Sigmoid colon (tissue), 7 donors: ENCODE results near the gene JDP2. TPM values are rescaled to one million over a fixed set of nuclear protein-coding genes. Genes with fewer than 3 reads are reported as not detected.

ENCODE experiments used
- DNase-seq: peaks from one replicate; pipeline ENCODE4 v3.0.0-alpha.2; 2019
- H3K27ac ChIP-seq, 4 donors: fragments of 200-600 bp; sonication (generic); one replicate each; pipeline ENCODE4 v1.5.1; 2016 to 2019; ENCODE audit warnings: mild to moderate bottlenecking in 1 of 4
- H3K27me3 ChIP-seq, 3 donors: fragments of 200-600 bp; sonication (generic); one replicate each; pipeline ENCODE4 v1.5.1; 2019; ENCODE audit warnings: mild to moderate bottlenecking in 1 of 3
- H3K36me3 ChIP-seq, 4 donors: fragments of 200-600 bp; sonication (generic); one replicate each; pipeline ENCODE4 v1.5.1; 2016 to 2019
- H3K4me1 ChIP-seq, 4 donors: fragments of 200-600 bp; sonication (generic); one replicate each; pipeline ENCODE4 v1.5.1; 2017 to 2019
- H3K4me3 ChIP-seq, 4 donors: fragments of 200-600 bp; sonication (generic); one replicate each; pipeline ENCODE4 v1.5.1; 2017 to 2019; ENCODE audit warnings: mild to moderate bottlenecking in 2 of 4, moderate library complexity in 1 of 4
- H3K9me3 ChIP-seq, 4 donors: fragments of 200-600 bp in 3 of 4; sonication (generic) in 3 of 4; one replicate each; pipeline versions ENCODE4 v1.5.1 to v1.6.1; 2013 to 2019
- EP300 ChIP-seq, 4 donors: sonication (generic); formaldehyde crosslinking; IDR thresholded peaks; one replicate each; pipeline ENCODE4 v1.6.1; 2017; ENCODE audit warnings: antibody characterized with exemption in 4 of 4
- POLR2A ChIP-seq, 2 donors: fragments of 450-650 bp; IDR thresholded peaks; one replicate each; pipeline ENCODE4 v1.6.1; 2016; ENCODE audit warnings: antibody characterized with exemption in 2 of 2, mild to moderate bottlenecking in 2 of 2, moderate library complexity in 2 of 2
- POLR2AphosphoS5 ChIP-seq, 4 donors: sonication (generic); formaldehyde crosslinking; IDR thresholded peaks; one replicate each; pipeline ENCODE4 v1.6.1; 2017; ENCODE audit warnings: antibody characterized with exemption in 4 of 4
- WGBS, 2 donors: extraction: QIAGEN DNeasy Blood & Tissue Kit; methylation state at CpG; one replicate each; pipeline ENCODE4 v1.1.7; 2013; 5-methylcytosine and 5-hydroxymethylcytosine counted together
- intact Hi-C: fragments of 100-400 bp; cut with DNase I; formaldehyde crosslinking; loops from one replicate; pipeline ENCODE4 v1.15.1; 2023
- polyA plus RNA-seq, 3 donors: library from polyadenylated mRNA; stranded (reverse); fragments of 200-250 nt; gene quantifications; one replicate each; pipeline ENCODE4 v1.2.3, GENCODE V29; 2013
- total RNA-seq, 4 donors: library from RNA; depleted of rRNA; stranded (reverse); fragments of >200 nt; gene quantifications; one replicate each; pipeline ENCODE4 v1.1.0, GENCODE V29; 2016
- TF ChIP-seq, protein P1 (sequence below), 4 experiments: fragments of 450-650 bp in 3 of 4; fragments of 200-600 bp in 1 of 4; IDR thresholded peaks; one replicate each; pipeline ENCODE4 v1.5.1; 2016 to 2019; ENCODE audit warnings: antibody characterized with exemption in 4 of 4, mild to moderate bottlenecking in 3 of 4, moderate library complexity in 2 of 4
- donor health status: healthy with polysubstance abuse.
- donor health status: Bipolar disorder and iron deficiency.
- donor health status: healthy.

Gene JDP2
- total and polyA plus RNA-seq, 7 donors: 24.5 to 90.0 (median 54.9) TPM

DNA sequence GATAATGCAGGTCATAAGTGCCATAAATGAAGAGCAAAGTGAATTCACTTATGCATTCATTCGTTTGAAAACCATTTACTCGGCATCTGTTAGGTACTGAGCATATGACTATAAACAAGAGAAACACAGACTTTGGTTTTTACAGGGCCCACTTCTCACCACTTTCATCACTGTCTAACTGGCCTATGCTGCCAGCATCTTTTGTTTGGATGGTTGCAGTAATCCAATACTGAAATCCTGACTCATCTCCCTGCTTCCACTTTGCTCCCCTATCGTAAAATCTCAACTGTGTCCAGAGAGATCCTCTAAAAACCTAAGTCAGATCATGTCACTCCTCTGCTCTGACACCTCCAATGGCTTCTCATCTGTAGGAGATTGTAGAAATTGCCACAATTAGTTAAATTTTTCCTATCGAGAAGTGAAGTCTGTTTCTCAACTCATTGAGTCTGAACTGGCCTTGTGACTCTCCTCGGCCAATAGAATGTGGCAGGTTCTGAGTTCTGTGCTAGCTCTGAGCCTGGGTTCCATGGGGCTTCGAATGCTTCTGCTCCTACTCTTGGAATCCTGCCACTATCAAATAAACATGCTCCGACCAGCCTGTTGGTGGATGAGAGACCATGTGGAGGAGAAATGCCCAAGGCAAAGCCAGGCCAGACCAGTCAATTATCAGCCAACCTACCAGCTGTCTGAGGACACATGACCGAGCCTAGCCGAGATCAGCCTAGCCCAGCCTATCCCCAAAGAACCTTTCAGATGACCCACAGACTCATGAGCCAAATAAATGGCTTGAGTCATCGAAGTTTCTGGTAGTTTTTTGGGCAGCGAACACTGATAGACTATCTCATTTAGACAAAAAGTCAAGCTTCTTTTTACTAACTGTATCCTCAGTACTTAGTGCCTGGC is 92.3 kb downstream of the JDP2 start:
- Histone ChIP-seq H3K4me3 (no peak overlapping the region), H3K36me3 (no peaks in the 10 kb centered on the region), H3K4me1 (peaks cover 0 to 9% (median 3%) of the 10 kb centered on the region in 4 donors), H3K27me3 (no peaks in the 10 kb centered on the region), H3K9me3 (no peaks in the 10 kb centered on the region), H3K27ac (no peak overlapping the region)
- no peak for DNase-seq
- intact Hi-C loops: no loop called here
- TF ChIP-seq POLR2AphosphoS5 (IDR thresholded peaks at IDR 0.05) (no peak), POLR2A (IDR thresholded peaks at IDR 0.05) (no peak), EP300 (IDR thresholded peaks at IDR 0.05) (no peak)
- TF ChIP-seq, protein P1, sequence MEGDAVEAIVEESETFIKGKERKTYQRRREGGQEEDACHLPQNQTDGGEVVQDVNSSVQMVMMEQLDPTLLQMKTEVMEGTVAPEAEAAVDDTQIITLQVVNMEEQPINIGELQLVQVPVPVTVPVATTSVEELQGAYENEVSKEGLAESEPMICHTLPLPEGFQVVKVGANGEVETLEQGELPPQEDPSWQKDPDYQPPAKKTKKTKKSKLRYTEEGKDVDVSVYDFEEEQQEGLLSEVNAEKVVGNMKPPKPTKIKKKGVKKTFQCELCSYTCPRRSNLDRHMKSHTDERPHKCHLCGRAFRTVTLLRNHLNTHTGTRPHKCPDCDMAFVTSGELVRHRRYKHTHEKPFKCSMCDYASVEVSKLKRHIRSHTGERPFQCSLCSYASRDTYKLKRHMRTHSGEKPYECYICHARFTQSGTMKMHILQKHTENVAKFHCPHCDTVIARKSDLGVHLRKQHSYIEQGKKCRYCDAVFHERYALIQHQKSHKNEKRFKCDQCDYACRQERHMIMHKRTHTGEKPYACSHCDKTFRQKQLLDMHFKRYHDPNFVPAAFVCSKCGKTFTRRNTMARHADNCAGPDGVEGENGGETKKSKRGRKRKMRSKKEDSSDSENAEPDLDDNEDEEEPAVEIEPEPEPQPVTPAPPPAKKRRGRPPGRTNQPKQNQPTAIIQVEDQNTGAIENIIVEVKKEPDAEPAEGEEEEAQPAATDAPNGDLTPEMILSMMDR (IDR thresholded peaks at IDR 0.05): no peak
- 83 to 89% methylated on average over 11 of the region's 11 CpGs for WGBS, 2 donors

DNA sequence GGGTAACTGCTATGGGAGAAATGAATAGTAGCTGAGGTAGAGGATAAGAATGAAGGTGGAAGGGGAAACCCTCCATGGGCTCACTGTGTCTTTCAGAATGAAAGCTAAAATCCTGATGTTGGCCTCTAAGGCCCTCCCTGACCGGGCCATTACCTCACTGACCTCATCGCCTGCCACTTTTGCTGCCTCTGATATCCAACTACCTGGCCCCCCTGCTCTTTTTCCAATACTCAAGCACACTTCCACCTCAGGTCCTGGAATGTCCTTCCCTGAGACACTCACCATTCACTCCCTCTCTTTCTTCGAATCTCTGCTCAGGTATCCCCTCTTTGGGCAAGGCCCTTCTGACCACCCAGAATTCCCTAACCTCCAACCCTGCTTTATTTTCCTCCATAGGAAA is 93.0 kb downstream of the JDP2 start:
- Histone ChIP-seq H3K4me1 (peaks cover 0 to 1% (median under 1%) of the 10 kb centered on the region in 4 donors), H3K27me3 (no peaks in the 10 kb centered on the region), H3K9me3 (no peaks in the 10 kb centered on the region), H3K4me3 (no peak overlapping the region), H3K27ac (no peak overlapping the region), H3K36me3 (no peaks in the 10 kb centered on the region)
- no peak for DNase-seq
- 79 to 92% methylated on average over 3 of the region's 3 CpGs for WGBS, 2 donors
- TF ChIP-seq EP300 (IDR thresholded peaks at IDR 0.05): no peak
- TF ChIP-seq, protein P1 (IDR thresholded peaks at IDR 0.05): no peak
- no peak for TF ChIP-seq POLR2A (IDR thresholded peaks at IDR 0.05)
- no peak for TF ChIP-seq POLR2AphosphoS5 (IDR thresholded peaks at IDR 0.05)
- intact Hi-C loops: no loop called here

DNA sequence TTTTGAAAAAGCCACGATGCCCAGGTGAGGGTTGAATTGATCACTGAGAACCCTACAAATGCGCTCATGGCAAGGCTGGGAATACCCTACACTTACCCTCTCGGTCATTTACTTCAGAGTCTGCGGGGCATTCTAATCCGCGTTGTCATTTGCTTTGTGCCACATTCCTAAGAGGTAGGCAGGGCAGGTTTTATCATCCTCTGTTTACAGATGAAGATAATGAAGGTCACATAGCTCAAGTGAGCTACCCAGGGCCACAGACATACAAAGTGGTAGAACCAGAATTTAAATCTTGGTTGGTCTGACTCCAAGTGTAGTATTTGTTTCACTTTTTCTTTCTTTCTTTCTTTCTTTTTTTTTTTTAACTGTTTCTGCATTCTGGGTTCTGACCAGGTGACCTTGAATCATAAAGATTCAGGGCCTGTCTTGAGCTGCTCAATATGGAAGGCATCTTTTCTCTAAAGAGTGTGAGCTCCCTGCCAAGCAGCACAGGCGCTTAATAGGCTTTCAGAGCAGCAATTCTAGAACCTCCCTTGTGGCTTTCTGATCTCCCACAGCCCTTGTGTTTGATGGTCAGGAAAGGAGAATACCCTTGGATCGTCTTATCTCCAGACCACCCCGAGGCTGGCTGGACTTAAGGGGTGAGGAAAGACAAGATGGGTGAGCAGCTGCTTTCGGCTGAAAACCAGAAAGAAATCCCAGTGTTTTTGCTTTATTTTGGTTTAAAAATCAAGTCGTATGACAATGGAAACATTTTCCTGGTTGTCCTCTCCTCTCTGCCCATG is 93.8 kb downstream of the JDP2 start:
- WGBS, 2 donors: 34 to 49% methylated on average over 11 of the region's 11 CpGs
- Histone ChIP-seq H3K36me3 (no peaks in the 10 kb centered on the region), H3K27me3 (no peaks in the 10 kb centered on the region), H3K9me3 (no peaks in the 10 kb centered on the region), H3K4me1 (no peaks in the 10 kb centered on the region), H3K27ac (no peak overlapping the region), H3K4me3 (no peak overlapping the region)
- DNase-seq: no peak
- intact Hi-C loops: no loop called here
- no peak for TF ChIP-seq POLR2AphosphoS5 (IDR thresholded peaks at IDR 0.05)
- no peak for TF ChIP-seq EP300 (IDR thresholded peaks at IDR 0.05)
- no peak for TF ChIP-seq POLR2A (IDR thresholded peaks at IDR 0.05)
- TF ChIP-seq, protein P1 (IDR thresholded peaks at IDR 0.05): no peak

DNA sequence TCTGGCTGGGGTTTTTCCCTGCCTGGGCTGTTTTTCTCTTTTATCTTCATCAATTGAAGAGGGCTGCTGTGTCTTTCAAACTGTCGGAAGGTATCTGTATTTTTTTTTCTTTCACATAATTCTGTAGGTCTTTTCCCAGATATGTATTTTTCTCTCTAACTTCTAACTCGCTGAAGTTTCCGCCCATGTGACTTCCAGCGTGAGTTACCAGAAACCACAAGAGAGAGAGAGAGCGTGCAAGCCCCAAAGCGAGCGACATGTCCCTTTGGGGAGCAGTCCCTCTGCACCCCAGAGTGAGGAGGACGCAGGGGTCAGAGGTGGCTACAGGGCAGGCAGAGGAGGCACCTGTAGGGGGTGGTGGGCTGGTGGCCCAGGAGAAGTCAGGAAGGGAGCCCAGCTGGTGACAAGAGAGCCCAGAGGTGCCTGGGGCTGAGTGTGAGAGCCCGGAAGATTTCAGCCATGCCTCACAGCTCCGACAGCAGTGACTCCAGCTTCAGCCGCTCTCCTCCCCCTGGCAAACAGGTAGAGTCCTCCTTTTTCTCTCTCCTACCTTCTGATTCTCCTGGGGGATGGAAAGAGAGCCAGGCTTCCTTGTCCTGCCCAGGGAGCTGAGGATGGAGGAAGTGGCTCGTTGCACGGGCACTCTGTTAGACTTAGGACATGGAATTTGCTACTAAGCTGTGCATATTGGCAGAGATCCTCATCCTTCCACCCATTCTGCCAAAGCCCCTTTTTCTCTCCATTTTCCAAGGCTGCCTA is 94.6 kb downstream of the JDP2 start, which contains the start of gene BATF:
Gene BATF (plus strand): TSS at position 246 of the 759 bp plus-strand sequence. CDS start 214 bp downstream, at position 460.
- Histone ChIP-seq H3K36me3 (no peaks in the 10 kb centered on the region), H3K9me3 (no peaks in the 10 kb centered on the region), H3K27me3 (no peaks in the 10 kb centered on the region), H3K27ac (peak within 1 kb of the TSS in 1 of 4 donors; percentile 22), H3K4me3 (peak within 1 kb of the TSS in 2 of 4 donors; percentile 27 to 34), H3K4me1 (no peaks in the 10 kb centered on the region)
- no peak for DNase-seq
- WGBS, 2 donors: 44 to 71% methylated on average over 13 of the region's 13 CpGs
- intact Hi-C loops: no loop called here
- TF ChIP-seq, protein P1 (IDR thresholded peaks at IDR 0.05): no peak
- TF ChIP-seq POLR2AphosphoS5 (IDR thresholded peaks at IDR 0.05): peak in 1 of 4 donors; percentile 8
